Endothelial cell of hepatic sinusoid (primary cell): ENCODE results near the gene PIGL.
"Not testable (repeated sequence)": the region's sequence is repeated elsewhere in the genome, so short reads cannot be mapped to it uniquely, and the experiment has no call there.

Source experiments
- in situ Hi-C: cut with HindIII; loops from 2 replicates; pipeline ENCODE4 v1.10.0; 2017; ENCODE audit warnings: low sequenced_read_pairs

The PIGL gene

DNA sequence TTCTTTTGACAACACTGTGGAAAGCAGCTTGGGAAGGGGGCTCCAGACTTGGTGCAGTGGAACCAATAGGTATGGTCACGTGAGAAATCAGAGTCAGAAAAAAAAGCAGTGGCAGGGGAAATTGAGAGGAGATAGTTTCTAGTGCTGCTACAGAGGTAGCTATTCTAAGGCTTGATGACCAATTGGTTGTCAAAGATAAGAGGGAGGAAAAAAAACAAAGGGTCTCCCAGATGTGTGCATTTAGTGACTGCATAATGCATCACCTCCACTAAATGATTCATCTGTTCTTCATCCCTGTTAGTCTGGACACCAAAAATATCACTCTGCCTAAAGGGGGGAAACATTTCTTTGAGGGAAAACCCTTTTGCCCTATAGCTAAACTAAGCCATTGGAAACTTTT lies 56.5 kb downstream of the PIGL start:
- in situ Hi-C loops = no loop called here

DNA sequence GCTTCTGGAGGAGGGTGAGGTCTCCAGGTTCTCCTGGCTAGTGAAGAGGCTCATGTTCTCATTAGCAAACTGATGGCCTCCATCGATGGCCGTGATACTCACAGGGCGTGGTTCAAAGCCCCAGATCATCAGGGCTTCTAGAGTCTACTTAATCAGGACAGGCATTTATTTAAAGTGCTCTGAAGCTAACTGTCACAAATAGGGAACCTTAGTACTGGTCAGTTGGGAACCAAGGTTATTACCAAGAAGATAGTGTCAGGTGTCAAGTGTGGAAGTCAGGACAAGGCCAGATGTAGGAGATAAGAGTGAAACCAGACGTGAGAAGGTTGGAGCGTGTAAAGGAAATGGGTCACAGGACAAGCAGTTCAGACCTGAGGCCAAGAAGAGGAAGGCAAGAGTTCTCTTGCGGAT lies 56.9 kb downstream of the PIGL start:
- in situ Hi-C loops = no loop called here

DNA sequence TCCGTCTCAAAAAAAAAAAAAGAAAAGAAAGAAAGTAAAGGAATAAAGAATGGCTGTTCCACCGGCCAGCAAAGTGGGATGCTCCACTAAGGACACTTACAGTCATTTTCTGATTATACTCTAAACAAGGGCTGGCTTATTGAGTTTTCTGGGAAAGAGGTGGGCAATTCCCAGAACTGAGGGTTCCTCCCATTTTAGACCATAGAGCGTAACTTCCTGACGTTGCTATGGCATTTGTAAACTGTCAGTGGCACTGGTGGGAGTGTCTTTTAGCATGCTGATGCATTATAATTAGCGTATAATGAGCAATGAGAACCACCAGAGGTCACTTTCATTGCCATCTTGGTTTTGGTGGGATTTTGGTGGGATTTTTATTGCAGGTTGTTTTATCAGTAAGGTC lies 58.0 kb downstream of the PIGL start:
- in situ Hi-C loops = no loop called here

DNA sequence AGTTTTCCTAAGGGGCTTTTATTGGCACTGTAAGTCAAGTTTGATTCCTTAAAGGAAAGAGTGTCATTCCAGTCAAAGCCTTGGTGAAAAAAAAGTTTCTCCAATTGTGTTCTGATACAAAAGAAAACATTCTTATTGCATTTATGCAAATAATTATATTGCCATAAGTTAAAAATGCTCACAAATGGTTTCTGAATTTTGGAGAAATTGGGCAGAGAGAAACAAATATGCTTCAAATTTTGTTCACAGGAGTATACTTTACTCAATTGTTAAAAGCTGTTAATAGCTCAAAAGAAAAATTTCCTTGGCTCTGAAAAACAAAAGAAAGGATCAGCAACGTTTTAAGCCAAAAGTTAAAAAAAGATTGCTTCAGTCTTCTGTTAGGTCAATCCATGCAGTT lies 60.2 kb downstream of the PIGL start:
- in situ Hi-C loops = no loop called here

DNA sequence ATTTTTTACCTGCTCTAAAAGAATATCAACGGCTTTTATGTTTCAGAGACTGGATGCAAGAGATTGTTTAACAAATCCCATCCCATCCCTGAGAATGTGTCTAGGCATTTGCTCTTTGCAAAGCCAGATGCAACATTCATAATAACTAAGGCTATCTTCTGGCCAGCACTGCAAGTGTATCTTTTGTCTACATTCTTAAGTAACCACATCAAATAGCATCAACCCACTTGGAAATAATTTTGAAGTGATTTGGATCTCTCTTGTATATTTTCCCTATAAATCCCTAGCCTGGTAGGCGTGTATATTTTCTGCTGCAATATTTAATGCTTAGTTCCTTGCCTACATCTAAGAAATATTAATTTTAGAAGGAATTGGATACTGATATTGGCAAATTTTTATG lies 64.3 kb downstream of the PIGL start:
- in situ Hi-C loops = loop anchor here (5.0 kb wide), 1 partner anchor 71 kb away; the partner anchor contains the start of gene CENPV

DNA sequence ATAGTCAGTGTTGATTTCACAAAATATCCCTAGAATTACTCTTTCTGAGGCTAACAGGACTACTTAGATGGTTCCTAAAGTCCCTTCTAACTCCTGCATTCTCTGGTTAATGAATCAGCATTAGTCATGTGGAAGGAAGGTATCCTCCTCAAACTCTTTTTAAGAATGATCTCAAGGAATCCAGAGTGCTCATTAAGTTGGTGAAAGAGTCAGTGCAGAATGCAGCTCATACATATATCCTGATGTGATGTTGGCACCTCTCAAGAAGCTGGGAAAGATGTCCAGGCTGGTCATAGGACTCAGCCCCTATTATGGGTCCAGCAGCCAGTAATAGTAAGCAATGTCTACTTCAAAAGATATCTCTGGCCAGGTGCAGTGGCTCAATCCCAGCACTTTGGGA lies 65.5 kb downstream of the PIGL start:
- in situ Hi-C loops = loop anchor here (5.0 kb wide), 1 partner anchor 70 kb away; the partner anchor contains the start of gene CENPV

DNA sequence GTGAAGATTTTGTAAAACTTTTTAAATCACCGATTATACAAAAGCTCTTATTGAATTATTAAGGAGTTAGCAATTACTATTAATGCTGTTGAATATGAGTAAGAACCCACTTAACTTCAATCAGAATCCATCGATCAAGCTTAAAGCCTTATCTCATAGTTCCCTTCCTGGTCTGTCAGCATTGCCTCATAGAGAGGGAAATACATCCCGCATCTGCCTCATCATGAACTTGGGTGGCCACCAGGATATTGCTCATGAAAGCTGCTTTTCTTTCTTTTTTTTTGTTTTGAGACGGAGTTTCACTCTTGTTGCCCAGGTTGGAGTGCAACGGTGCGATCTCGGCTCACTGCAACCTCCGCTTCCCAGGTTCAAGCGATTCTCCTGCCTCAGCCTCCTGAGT lies 66.7 kb downstream of the PIGL start:
- in situ Hi-C loops = loop anchor here (5.0 kb wide), 1 partner anchor 69 kb away; the partner anchor contains the start of gene CENPV

DNA sequence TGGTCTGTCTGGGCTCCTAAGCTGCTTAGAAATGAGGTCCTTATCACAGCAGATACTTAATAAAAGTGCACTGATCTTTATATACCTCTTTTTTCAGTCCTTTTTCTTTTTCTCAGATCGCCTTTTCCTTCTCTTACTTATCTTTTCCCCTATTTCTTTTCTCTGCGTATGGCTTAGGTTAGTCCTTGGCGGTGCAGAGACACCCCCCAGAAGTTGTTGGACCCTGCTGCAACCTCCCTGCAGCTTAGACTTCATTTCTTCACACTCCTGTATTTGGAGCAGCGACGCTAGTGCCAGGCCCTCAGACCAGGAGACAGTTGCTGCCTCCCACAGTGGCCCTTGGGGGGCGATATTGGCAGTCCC lies 68.6 kb downstream of the PIGL start:
- in situ Hi-C loops = no loop called here

DNA sequence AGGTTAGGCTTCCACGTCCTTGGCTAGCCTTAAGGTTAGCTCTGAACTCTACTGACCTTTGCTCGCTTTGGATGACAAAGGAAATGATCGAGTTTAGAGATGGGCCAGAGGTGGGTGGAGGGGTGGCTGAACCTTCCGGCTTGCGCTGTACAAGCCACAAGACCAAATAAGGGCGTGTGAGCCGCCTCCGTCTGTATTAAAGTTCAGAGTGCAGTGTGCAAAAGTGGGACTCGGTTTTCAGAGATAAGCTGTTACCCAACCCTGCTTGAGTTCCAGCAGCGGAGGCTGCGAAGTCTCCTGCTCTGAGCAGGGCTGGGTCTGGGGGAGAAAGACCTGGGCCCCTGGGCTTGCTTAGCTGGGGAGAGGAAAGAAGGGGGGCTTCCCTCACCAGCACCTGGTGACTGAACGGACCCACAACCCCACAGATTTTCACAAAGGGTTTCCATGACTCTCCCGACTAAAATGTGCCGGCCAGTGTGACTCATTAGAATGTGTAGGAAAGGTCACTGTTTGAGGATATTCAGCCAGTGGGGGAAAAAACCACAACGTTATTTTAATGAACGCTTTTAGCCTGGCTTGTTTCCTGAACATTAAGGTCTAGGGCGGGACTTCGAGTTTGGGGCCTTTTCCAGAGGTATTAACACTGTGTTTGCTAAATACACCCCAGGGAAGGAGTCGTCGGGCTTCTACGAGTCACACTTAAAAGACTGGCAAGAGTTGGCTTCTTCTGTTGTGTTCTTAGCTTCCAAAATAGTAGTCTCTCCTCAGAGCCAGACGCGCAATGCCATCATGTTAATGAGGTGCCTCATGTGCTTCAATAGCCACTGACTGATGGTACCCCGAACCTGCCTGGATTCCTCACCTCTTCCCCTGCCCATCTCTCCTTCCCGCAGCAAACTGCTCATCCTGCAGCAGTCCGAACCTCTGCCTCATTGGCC lies 69.3 kb downstream of the PIGL start:
- in situ Hi-C loops = no loop called here

DNA sequence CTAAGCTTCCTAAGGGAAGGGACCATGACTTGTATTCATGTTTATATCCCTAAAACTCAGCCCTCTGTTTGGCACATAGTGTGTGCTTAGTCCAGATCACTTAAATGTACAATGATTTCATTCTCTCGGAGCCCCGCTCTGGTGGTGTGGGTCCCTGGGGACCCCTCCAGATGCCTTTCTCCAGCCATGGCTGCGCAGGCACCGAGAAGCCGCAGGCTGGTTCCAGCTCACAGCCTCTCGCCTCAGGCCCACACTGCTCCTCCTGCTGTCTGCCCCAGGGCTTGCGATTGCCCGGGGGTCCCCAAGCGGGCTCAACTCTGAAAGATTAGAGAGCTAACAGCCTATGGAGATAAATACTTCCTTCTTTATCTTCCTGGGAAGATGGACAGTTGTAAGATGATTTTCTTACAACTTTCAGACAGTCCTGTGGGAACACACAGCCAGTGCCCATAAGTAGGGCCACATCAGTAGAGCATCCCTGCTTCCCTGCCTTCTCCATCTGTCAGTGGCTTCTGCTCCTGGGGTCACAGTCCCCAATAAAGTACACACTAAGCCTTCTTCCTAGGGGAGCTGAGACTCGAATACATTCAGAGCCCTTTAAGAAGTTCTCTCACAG lies 70.0 kb downstream of the PIGL start:
- in situ Hi-C loops = no loop called here

DNA sequence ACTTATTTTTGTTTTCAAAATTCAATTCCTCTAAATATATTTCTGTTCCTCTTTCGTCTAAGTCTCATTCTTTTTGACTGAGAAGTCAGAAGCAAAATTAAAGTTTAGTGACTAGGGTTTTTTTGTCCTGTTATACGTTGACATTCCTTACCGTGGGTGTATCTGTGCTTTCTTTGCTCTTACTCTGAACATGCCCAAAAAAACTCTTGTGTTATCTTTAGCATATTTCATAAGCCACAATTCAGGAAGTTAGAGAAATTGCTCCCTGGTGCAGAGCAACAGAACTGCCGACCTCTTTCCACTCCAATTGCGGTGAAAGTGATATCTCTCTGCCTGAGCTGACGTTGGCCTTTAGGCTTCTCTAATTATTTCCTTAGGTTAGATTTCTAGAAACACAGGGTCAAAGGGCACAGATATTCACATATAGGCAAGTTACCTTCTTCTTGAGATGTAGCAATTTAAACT lies 70.6 kb downstream of the PIGL start:
- in situ Hi-C loops = no loop called here

DNA sequence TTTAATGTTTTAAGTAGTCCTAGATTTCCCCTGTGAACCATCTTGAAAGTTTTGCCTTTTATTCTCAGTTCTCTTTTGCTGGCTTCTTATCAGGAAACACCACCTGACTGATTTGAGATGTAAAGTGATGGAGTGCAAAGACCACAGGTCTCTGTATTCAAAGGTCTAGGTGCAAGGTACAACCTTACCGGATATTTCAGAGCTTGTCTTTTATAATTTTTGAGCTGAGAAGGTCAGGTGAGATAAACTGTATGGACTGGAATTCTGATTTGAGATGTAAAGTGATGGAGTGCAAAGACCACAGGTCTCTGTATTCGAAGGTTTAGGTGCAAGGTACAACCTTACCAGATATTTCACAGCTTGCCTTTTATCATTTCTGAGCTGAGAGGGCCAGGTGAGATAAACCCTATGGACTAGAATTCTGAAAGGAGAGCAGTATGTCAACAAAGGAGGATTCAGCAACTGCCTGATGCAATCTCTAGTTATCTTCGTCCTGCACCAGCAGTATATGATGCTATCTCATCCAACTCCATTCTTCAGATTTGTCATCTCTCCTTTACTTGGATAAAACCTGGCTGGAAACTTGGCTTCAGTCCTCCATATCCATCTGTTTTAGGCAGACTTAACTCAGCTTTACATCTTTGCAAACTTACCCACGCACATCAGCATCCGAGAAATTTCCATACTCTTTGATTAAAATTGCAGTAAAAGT lies 72.0 kb downstream of the PIGL start:
- in situ Hi-C loops = no loop called here

DNA sequence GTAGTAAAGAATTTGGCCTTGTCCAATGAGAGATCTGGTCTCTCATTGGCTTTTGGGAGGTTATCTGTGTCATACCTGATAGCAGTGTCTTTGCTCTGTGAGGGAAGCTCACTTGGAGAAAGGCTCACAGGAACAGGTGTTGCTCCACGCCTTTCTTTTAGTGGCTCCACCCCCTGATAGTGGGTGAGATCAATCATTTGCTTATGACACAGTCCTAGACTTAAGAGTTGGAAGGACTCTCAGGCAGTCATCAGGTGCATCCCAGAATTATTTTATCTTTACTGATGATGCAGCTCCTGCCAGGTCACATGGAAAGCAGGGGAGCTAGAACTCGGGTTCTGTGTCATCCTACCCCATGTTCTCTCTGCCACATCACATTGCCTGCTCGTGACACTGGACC lies 76.9 kb downstream of the PIGL start:
- in situ Hi-C loops = no loop called here

DNA sequence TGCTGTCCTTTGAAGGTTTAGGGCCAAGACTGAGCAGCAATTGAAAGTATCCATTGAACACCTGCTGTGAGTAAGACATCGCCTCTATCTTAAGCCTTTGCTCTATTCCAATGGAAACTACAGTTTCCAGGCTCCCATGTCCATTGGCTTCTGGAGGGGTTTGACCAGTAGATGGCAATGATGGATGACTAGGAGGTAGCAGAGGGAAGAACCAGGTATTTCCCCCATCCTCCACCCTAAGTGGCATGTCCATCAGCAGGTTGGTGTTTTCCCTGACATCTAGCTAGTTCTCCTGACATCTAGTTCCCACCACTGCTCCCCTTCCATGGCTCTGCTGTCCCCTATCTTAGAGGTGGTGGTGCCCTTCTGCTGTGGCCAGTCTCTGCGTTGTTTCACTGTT lies 77.5 kb downstream of the PIGL start:
- in situ Hi-C loops = no loop called here

DNA sequence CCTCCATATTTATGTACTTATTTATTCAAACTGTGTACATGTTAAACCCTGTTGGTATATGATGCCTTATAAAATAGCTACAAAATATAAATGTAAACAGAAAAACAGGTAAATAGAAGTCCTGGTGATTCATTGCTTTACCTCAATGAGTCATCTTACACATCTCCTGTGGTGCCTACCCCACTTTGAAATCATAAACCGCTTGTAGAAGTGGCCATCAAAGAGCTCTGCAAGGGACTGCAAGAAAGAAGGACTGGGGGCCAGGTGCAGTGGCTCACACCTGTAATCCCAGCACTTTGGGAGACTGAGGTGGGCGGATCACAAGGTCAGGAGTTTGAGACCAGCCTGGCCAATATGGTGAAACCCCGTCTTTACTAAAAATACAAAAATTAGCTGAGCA lies 79.1 kb downstream of the PIGL start:
- in situ Hi-C loops = not testable (repeated sequence)

DNA sequence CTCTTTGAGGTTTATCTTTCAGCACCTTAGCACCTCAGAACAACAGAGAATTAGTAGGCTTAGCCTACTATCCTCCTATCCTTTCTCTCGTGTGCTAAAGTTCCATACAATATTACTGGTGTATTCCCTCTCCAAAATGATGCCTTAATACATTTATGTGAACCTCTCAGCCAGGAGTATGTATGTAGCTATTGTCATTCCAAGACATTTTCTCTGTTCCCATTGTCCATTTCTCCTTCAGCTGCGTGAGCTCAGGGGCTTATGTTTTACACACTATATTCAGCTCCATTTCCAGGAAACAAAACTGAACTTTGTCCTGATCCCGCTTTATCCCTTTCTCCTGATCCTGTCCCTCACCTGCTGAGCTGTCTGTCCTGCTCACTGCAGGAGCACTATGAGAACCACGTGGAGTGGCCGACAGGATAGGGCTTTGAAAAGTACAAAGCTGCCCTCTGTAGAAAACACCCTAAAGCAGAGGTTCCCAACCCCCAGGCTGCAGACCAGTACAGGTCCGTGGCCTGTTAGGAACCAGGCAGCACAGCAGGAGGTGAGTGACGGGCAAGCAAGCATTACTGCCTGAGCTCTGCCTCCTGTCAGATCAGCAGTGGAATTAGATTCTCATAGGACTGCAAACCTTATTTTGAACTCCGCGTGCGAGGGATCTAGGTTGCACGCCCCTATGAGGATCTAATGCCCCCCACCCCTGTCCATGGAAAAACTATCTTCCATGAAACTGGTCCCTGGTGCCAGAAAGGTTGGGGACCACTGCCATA lies 80.5 kb downstream of the PIGL start:
- in situ Hi-C loops = no loop called here

DNA sequence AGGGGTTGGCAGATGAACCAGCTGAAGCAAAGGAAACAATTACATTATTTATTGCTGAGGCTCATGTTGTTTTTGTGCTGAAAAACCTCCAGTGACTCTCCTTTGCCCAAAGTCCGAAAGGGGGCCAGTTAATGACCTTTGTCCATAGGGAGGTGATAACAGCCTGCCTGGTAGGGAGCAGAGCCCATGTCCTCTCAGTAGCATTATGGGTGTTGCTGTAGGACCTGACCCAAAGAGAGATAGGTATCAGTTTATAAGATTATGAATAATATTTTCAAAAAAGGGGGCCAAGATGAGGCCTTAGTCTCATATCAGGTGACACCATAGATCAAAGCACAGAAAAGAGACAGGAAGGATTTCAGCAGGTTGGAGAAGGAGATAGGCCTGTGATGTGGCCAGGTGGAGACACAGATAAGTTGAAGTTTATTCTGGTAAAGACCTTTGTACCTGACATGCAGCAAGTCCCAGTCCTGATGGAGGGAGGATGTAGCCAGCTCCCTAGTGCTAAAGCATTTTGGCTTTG lies 81.2 kb downstream of the PIGL start:
- in situ Hi-C loops = no loop called here

DNA sequence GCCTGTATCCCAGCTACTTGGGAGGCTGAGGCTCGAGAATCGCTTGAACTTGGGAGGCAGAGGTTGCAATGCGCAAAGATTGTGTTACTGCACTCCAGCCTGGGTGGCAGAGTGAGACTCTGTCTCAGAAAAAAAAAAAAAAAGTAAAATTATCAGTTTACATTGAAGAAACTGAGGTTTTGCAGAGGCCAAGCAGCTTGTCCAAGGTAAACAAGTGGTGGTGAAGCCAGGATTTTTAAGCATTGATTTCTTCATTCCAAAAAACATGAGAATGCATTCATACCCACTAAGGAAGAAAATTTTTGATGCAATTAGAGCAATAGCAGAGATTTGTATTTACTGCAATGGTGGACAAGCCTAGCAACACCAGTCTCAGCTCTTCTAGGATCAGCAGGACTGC lies 83.5 kb downstream of the PIGL start:
- in situ Hi-C loops = no loop called here

DNA sequence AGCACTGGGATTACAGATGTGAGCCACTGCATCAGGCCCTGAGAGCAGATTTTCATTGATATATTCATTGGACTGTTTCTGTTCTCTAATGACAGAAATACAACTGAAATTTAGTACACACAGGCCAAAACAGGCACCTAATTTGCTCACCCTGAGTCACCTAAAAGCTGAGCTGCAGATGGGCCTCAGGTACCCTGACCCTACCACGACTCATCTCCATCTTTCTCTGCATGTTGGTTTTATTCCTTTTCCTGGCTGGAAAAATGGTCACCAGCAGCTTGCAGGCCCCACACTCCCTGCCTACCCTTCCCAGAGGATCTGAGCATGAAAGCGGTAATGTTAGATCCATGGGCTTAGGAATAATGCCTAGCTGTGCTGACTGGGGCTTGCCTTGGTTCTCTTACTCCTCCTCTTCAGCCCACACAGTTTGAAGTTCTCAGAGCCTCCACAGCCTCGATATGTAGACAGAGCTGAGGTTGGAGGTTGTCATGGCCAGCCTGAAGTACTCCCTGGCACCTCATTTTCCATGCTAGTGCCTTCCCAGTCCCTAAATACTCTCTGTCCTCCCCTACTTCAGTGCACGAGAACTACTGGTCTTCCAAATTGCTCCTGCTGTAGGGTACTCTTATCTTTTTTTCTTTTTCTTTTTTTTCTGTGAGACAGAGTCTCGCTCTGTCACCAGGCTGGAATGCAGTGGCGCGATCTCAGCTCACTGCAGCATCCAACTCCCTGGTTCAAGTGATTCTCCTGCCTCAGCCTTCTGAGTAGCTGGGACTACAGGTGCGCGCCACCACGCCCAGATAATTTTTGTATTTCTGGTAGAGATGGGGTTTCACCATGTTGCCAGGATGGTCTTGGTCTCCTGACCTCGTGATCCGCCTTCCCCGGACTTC lies 85.2 kb downstream of the PIGL start:
- in situ Hi-C loops = no loop called here

DNA sequence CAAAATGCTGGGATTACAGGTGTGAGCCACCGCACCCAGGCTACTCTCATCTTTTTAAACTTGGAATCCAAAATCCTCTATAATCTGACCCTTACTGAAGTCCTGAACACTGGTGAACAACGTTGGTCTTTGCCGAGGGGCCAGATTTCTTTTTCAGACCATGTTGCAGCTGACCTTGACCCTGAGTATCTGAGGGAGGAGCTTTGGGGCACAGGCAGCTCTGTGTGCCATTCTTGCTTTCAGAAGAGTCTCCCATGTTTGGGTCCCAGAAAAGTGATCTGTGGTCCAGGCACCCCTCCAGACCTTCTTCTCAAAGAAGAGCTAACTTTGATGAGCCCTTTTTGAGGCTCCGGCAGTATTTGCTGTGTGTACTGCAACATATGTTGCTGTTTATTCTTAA lies 85.8 kb downstream of the PIGL start:
- in situ Hi-C loops = no loop called here
